ENCODE measurements around the gene IFNL3.
"Not testable (repeated sequence)": the region's sequence is repeated elsewhere in the genome, so short reads cannot be mapped to it uniquely, and the experiment has no call there.

The IFNL3 gene

DNA sequence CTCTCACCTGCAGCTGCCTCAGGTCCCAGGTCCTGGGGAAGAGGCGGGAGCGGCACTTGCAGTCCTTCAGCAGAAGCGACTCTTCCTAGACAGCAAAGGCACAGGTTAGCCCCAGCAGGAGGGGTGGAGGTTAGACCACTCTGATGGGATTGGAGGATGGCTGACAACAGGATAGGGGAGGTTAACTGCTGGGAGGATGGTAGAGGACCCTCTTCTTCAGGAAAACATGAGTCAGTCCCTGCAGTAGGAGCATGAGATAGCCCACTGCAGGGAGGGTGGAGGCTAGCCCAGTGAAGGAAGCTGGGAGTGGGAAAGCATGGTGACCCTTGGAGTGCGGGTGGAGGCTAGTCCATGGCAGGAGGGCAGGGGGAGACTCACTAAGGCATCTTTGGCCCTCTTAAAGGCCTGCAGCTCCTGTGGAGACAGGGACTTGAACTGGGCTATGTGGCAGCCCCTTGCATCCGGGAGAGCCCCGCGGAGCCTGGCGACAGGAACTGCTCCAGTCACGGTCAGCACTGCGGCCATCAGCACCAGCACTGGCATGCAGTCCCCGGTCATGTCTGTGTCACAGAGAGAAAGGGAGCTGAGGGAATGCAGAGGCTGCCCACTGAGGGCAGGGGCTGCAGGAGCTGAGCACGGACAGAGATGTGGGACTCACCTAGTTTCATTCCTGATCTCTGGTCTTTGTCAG lies at the start of gene IFNL3:
IFNL3 (minus strand) TSS at position 597 of the 691 bp plus-strand sequence; CDS start at position 558, 39 bp downstream.
- in situ Hi-C loops (cut with HindIII; ENCODE audit: low sequenced_read_pairs) = not testable (repeated sequence)

GRCh38 chr19:39293394-39293793 lies 48.6 kb upstream of the IFNL3 start:
- in situ Hi-C loops (cut with HindIII; ENCODE audit: low sequenced_read_pairs) = no loop called here

GRCh38 chr19:39284032-39284431 lies 39.2 kb upstream of the IFNL3 start:
- in situ Hi-C loops (cut with HindIII; ENCODE audit: low sequenced_read_pairs) = no loop called here

GRCh38 chr19:39282021-39282420 lies 37.2 kb upstream of the IFNL3 start:
- in situ Hi-C loops (cut with HindIII; ENCODE audit: low sequenced_read_pairs) = no loop called here

DNA sequence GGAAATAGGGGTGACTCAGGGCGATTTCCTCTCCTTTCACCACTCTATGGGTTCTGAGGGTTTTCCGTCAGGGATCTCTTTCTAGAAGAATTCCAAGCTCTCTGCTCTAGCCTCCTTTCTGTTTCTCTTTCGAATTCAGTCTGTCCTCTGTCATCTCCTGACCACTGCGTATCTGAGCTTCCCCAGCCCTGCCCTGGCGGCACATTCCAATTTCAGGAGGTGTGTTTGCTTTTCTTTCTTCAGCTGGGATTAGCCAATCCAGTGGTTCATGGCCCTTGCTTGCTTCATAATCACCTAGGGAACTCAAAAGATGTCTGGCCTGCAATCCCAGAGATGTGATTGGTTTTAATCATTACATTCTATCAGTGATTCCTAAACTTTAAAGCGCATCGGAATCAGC lies 32.8 kb upstream of the IFNL3 start:
- in situ Hi-C loops (cut with HindIII; ENCODE audit: low sequenced_read_pairs) = no loop called here

GRCh38 chr19:39276740-39277139 lies 31.9 kb upstream of the IFNL3 start:
- in situ Hi-C loops (cut with HindIII; ENCODE audit: low sequenced_read_pairs) = no loop called here

GRCh38 chr19:39275578-39275977 lies 30.8 kb upstream of the IFNL3 start:
- in situ Hi-C loops (cut with HindIII; ENCODE audit: low sequenced_read_pairs) = no loop called here

DNA sequence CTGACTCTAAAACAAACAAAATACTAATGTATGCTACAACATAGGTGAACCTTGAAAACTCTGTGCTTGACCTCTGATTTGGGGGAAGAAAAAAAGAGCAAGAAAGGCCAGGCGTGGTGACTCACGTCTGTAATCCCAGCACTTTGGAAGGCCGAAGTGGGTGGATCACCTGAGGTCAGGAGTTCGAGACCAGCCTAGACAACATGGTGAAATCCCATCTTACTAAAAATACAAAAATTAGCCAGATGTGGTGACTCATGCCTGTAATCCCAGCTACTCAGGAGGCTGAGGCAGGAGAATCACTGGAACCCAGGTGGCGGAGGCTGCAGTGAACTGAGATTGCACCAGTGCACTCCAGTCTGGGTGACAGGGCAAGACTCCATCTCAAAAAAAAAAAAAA lies 29.1 kb upstream of the IFNL3 start:
- in situ Hi-C loops (cut with HindIII; ENCODE audit: low sequenced_read_pairs) = not testable (repeated sequence)

- in situ Hi-C loops (cut with HindIII; ENCODE audit: low sequenced_read_pairs) = no loop called here
Measured at GRCh38 chr19:39270036-39270871, 25.4 kb upstream of the IFNL3 start.

GRCh38 chr19:39269369-39269768 lies 24.6 kb upstream of the IFNL3 start:
- in situ Hi-C loops (cut with HindIII; ENCODE audit: low sequenced_read_pairs) = not testable (repeated sequence)

DNA sequence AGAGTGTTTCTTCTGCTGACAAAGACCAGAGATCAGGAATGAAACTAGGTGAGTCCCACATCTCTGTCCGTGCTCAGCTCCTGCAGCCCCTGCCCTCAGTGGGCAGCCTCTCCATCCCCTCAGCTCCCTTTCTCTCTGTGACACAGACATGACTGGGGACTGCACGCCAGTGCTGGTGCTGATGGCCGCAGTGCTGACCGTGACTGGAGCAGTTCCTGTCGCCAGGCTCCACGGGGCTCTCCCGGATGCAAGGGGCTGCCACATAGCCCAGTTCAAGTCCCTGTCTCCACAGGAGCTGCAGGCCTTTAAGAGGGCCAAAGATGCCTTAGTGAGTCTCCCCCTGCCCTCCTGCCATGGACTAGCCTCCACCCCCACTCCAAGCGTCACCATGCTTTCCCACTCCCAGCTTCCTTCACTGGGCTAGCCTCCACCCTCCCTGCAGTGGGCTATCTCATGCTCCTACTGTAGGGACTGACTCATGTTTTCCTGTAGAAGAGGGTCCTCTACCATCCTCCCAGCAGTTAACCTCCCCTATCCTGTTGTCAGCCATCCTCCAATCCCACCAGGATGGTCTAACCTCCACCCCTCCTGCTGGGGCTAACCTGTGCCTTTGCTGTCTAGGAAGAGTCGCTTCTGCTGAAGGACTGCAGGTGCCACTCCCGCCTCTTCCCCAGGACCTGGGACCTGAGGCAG lies 23.9 kb upstream of the IFNL3 start:
- in situ Hi-C loops (cut with HindIII; ENCODE audit: low sequenced_read_pairs) = not testable (repeated sequence)

GRCh38 chr19:39268085-39268484 lies 23.3 kb upstream of the IFNL3 start, which contains the start of gene IFNL2:
Gene IFNL2, plus strand, starts transcription at chr19:39268396. Its CDS starts 173 bp downstream, at chr19:39268569.
- in situ Hi-C loops (cut with HindIII; ENCODE audit: low sequenced_read_pairs) = not testable (repeated sequence)

- in situ Hi-C loops (cut with HindIII; ENCODE audit: low sequenced_read_pairs) = no loop called here
Measured at GRCh38 chr19:39265321-39265916, 20.6 kb upstream of the IFNL3 start.

DNA sequence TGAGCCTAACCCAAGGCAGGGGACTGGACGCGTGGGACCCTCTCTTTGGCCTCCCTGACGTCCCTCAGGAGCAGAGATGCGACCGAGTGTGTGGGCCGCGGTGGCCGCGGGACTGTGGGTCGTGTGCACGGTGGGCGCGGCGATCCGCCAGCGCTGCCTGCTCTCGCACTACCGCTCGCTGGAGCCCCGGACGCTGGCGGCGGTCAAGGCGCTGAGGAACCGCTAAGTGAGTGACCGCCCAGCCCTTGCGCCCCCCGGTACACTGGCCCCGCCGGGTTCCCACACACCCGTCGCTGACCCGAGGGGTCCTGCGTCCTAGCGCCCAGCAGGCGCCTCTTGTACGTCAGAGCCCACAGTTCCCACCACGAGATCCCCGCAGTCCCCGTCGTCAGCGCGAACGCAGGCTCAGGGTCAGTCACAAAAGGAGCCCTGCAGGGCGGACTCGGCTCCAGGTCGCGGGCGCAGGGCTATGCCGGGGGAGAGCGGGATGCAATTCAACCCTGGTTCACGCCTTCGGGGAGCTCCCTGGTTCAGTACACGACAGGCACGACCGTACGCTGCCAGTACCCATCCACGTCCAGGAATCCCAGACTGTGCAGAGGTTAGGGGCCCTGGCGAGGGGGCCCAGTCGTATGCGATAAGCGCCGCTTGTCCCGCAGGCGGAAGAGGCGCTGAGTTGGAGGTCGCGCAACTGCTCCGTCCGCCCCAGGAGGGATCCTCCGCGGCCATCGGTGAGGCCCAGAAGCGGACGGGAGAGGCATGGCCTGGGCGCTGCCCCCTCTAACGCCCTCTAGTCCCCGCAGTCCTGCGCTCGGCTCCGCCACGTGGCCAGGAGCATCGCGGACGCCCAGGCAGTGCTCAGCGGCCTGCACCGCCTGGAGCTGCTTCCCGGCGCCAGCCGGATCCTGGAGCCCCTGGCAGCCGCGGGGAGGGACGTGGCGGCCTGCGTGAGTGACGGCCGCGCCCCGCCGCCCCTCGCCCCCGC lies 19.8 kb upstream of the IFNL3 start:
- in situ Hi-C loops (cut with HindIII; ENCODE audit: low sequenced_read_pairs) = no loop called here

DNA sequence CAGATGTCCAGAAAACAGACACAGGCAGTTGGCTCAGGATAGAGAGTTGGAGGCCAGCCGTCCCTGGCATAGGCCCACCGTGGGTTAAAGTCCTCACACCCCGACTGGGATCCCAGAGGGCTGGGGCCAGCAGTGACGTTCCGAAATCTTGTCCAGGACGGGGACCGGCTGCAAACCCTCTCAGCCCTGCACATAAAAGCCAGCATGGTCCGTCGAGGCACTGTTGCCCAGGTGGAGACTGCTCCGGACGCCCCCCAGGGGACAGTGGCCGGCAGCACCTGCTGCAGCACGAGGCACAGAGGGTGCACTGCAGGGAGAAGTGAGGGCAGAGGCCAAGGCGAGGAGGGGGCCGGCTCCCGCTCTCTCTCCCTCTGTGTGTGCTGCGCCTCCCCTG lies 19.1 kb upstream of the IFNL3 start:
- in situ Hi-C loops (cut with HindIII; ENCODE audit: low sequenced_read_pairs) = no loop called here

GRCh38 chr19:39262496-39262895 lies 17.7 kb upstream of the IFNL3 start:
- in situ Hi-C loops (cut with HindIII; ENCODE audit: low sequenced_read_pairs) = no loop called here

DNA sequence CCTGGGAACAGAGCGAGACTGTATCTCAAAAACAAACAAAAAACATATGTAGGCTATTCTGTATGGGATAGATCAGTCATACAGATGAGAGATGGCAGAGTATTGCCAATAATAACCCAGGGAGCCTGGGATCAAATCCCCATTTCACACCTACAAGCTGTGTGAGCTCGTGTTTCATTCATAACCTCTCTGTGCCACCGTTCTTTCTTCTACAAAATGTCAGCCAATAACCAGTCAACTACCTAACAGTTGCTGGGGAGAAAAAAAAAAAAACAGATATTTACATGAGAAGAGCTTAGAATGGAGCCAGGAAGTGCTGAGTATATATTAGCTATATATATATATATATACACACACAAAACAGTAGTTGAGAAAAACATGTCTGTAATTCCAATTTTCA lies 16.9 kb upstream of the IFNL3 start:
- in situ Hi-C loops (cut with HindIII; ENCODE audit: low sequenced_read_pairs) = no loop called here

DNA sequence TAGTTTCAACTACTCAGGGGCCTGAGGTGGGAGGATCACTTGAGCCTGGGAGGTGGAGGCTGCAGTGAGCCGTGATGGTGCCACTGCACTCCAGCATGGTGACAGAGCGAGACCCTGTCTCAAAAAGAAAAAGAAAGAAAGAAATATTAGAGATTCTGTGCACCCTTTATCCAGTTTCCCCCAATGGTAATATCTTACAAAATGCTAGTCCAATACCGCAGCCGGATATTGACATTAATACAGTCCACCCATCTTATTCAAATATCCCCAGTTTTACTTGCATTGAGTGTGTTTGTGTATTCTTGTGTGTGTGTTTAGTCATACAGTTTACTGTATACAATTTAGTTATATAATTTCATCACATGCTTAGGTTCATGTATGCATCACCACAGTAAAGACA lies 12.4 kb upstream of the IFNL3 start:
- in situ Hi-C loops (cut with HindIII; ENCODE audit: low sequenced_read_pairs) = no loop called here

- in situ Hi-C loops (cut with HindIII; ENCODE audit: low sequenced_read_pairs) = no loop called here
Measured at GRCh38 chr19:39254531-39255345, 9.9 kb upstream of the IFNL3 start.

Data from DLD1 (cell line).